Measurements from ENCODE around the gene CENPN. TPM values are rescaled to one million over a fixed set of nuclear protein-coding genes. Genes with fewer than 3 reads are reported as not detected.

CENPN gene
- total RNA-seq (ENCODE audit: low replicate concordance) = 9.5 and 25.3 TPM in 2 replicates

GRCh38 chr16:81006813-81007695, at the start of gene CENPN, which contains the start of gene CMC2:
Gene CENPN (plus strand): TSS chr16:81007214. CDS start chr16:81011940, 4,726 bp downstream.
Gene CMC2 (minus strand): TSS chr16:81006885. CDS start chr16:80997394, 9,491 bp downstream.

DNA sequence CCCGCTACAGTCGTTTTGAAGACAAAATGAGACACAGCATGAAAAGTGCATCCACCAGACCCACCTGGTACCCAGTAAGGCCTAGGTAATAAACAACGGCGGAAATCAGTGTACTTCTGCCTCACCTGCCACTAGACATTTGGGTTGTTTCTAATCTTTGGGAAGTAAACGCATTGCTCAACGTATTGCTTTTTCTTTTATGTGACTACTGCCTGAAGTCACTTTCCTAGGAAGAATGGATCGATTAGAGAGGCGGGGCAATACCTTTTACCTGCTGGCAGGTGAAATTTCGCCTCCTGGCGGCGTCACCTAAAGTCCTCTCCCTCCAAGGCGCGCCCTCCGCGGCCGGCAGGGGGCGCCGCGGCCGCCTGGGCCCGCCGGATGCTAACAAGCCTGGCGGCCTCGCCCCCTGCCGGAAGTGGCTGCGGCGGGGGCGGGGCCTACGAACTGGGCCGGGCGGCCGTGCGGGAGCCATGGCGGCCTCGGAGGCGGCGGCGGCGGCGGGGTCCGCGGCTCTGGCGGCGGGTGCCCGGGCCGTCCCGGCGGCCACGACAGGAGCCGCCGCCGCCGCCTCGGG, 28.5 kb downstream of the CENPN start, which contains the start of gene ATMIN:
TSS of gene ATMIN (plus strand) at position 445 of the 577 bp plus-strand sequence. CDS start at position 474, 29 bp downstream.

DNA sequence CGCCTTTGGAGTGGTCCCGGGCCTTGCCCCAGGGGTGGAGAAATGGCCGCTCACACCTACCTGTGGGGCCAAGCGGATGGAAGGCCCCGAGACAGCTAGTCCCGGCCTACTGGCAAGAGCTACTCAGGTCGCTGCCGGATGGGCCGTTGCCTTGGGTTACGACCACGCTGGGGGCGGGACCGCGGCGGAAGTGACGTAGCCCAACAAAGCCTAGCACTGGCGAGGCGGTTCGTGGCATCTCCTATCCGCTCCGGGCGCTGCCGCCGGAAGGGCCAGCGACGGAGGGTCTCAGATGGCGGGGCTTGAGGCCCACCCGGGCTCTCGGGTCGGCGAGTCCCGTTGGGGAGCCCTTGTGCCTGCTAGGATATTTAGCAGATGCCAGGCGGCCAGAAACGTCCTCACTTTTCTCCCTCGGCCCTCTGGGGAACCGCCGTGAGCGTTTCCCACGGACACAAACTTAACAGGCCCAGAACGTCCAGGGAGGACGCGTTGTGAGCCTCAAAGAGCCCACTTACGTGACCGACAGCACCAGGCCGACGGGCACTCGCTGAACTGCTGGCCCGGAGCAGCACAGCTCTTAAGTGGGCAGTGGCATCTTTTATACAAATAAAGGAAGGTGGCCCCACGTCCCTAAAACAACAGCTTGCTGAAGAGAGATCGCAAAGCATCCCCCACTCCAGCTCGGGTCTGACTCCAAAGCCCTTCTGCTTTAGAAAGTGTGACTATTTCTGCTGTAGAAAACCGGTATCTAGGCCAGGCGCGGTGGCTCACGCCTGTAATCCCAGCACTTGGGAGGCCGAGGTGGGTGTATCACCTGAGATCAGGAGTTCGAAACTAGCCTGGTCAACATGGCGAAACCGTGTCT, 70.3 kb downstream of the CENPN start, which contains the start of gene C16orf46:
TSS of gene C16orf46 (minus strand) at position 163 of the 865 bp plus-strand sequence. CDS start 13,283 bp downstream, outside the sequence.

Other genes starting within 250 kb of the CENPN start
- gene CDYL2, start 202.6 kb upstream of the CENPN start, total RNA-seq (ENCODE audit: low replicate concordance) = 3.2 and 5.6 TPM in 2 replicates
- 31.2 and 73.3 TPM in 2 replicates for gene CMC2, start 329 bp upstream of the CENPN start, total RNA-seq (ENCODE audit: low replicate concordance)
- gene ATMIN, start 28.6 kb downstream of the CENPN start, total RNA-seq (ENCODE audit: low replicate concordance) = 23.1 and 30.2 TPM in 2 replicates
- gene C16orf46, start 70.0 kb downstream of the CENPN start, total RNA-seq (ENCODE audit: low replicate concordance) = not detected in 2 replicates
- 9.2 and 14.7 TPM in 2 replicates for gene GCSH, start 89.2 kb downstream of the CENPN start, total RNA-seq (ENCODE audit: low replicate concordance)
- under 0.01 TPM in 1 of 2 replicates, not detected in the other for gene BCO1, start 231.5 kb downstream of the CENPN start, total RNA-seq (ENCODE audit: low replicate concordance)

Measured in smooth muscle cell of the coronary artery (primary cell).